Measurements from ENCODE around the gene TOR4A.

The TOR4A gene

GRCh38 chr9:137295849-137296669 lies 18.5 kb downstream of the TOR4A start:
- no peak for DNase-seq (ENCODE audit: low spot score)

DNA sequence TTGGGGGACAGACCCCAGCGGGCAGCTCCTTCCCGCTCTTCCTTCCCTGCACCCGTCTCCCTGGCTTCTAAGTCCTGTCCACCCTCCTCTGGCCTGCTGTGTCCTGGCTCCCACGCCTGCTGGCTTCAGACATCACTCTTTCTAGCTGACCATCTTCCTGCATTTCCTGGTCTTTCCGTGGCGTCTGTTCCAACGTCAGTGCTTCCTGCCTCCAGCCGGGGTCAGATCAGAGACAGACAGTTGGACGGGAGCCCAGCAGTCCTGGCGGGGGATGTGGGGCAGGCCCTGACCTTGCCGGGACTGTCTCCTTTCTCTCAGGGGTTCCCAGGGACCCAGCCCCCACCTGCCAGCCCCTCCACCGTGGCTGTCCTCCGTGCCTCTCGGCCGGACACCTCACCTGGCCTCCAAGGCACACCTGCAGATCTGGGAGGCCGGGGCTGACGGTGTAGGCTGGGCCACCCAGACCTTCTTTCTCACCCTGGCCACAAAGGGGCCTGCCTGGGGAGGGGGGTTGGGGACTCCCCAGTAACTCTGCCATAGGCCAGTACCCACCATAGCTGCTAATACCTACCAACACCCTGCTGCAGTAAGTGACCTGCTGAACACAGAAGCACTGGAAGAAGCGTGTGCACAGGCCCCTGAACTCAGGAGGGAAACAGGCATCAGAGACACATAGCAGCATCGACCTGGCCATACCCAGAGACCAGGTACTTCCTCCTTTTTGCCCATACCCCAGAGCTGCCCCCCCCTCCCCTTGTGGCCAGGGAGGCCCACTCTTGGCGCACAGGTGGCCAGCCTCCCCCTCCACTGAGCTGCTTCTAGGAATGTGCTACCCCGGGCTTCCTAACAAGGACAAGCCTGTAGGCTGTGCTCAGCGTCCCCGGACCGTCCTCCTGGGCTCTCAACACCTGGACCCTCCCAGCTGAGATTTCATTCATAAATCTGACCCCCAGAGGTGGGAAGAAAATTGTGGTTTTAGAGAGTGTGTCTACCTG lies 19.4 kb downstream of the TOR4A start:
- DNase-seq (ENCODE audit: low spot score): peak; percentile 87

- DNase-seq (ENCODE audit: low spot score): no peak
Observed at GRCh38 chr9:137297966-137298365, 20.4 kb downstream of the TOR4A start.

GRCh38 chr9:137298401-137299202 lies 21.1 kb downstream of the TOR4A start:
- DNase-seq (ENCODE audit: low spot score): no peak

DNA sequence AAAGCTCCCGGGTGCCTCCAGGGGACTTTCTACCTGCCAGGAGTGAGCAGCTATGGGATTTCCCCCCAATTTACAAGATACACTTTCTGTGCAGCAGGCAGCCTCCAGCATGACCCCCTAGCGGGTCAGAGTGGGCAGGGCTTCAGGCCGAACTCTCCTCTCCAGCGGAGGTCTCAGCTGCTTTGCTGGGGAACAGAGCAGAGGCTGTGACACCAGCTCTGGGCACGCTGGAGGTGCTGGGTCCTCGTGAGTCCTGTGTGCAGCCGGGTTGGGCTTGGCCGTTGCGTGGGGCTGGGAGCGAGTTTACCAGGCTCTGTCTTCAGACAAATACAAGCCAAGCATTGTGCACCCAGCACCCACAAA lies 21.7 kb downstream of the TOR4A start:
- DNase-seq (ENCODE audit: low spot score): no peak

DNA sequence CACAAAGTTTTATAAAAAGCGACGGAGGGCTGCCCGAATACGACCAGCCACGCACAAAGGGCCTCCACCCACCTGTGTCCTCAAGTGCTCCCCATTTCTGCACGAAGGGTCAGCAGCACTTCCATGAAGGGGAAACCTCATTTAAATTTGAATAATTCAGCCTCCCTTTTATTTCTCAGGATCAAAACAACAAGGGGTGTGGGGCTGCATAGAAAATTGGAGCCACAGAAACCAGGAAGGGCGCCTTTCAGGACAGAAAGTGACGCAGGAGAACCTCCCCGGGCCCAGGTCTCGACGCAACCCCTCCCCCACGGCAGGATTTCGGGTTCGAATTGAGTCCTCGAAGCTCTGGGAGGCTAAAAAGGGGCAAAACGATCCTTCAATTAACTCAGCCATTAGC lies 22.4 kb downstream of the TOR4A start:
- no peak for DNase-seq (ENCODE audit: low spot score)

- DNase-seq (ENCODE audit: low spot score): no peak
Observed at GRCh38 chr9:137300567-137301080, 23.1 kb downstream of the TOR4A start.

GRCh38 chr9:137301081-137301947 lies 23.8 kb downstream of the TOR4A start:
- DNase-seq (ENCODE audit: low spot score): peak; percentile 40

DNA sequence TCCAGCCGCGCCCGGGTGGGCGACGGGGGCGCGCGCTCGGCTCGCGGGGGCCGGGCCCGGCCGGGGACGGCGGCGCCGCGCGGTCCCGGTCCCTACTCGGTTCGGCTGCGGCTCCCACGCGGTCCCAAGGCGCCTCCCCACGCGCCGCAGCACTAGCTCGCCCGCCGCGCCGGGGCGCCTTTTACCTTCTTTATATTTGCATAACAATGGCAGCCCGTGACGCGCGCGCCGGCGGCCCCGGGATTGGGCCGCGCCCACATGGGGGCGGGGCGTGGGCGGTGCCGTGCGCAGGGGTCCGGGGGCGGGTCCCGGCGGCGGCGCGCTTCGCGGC lies 24.6 kb downstream of the TOR4A start, which contains the start of gene NRARP:
NRARP (minus strand) TSS at position 154 of the 331 bp plus-strand sequence. CDS start 343 bp downstream, outside the sequence.
- no peak for DNase-seq (ENCODE audit: low spot score)

GRCh38 chr9:137302449-137303150 lies 25.1 kb downstream of the TOR4A start:
- DNase-seq (ENCODE audit: low spot score): peak; percentile 86

DNA sequence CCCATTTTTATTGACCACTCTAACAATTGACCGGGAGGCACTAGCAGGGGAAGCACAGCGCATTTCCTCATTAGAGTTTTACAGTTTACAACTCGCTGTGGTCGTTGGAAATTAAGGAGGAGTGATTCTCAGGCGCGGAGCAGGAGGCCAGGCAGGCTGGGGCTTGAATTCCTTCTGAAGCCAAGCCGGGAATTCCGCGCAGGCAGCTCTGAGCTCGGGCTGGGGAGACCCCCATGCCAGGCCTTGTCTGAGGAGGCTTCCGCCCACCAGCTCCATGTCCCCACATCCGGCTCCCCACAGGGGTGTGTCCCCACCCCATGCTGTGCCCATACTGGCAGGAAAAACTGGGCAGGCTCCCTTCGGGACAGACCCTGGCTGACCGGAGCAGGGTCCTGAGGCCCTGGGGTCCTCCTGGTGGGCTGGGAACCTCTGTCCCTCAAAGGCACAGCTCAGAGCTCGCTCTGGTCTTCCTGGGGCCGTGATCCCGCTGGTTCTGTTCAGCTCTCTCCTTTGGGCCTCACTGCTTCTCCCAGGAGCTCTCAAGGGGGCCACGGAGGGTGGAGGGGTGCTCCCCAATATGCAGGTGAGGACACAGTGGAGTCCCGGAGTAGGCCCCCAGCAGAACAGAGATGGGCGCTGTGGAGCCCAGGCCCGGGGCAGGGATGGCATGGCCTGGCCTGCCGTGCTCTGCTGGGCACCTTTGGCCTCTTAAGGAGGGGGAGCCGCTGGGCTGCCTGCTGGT lies 25.8 kb downstream of the TOR4A start:
- DNase-seq (ENCODE audit: low spot score): peak; percentile 23

DNA sequence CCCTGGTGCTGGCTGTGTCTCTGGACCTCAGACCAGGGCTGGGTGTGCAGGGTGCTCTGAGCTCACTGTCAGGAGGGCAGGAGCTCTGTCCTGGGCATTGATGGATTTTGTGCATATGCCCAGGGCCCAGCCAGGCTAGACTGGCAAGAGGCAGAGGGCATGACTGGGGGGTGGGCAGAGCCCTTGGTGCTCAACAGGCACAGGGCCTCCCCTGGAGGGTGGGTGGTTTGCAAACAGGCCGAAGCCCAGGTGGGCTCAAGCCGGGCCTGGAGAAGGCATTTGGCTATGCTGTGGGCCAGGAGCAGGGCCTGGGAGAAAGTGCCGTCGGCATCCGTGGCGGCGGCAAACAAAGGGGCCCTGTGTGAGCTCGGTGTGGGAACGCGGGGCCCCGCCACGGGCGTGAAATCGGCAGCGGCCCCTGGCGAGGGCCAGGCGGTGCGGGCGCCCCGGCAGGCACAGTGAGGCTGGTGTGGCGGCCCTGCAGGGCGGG lies 26.4 kb downstream of the TOR4A start:
- no peak for DNase-seq (ENCODE audit: low spot score)

DNA sequence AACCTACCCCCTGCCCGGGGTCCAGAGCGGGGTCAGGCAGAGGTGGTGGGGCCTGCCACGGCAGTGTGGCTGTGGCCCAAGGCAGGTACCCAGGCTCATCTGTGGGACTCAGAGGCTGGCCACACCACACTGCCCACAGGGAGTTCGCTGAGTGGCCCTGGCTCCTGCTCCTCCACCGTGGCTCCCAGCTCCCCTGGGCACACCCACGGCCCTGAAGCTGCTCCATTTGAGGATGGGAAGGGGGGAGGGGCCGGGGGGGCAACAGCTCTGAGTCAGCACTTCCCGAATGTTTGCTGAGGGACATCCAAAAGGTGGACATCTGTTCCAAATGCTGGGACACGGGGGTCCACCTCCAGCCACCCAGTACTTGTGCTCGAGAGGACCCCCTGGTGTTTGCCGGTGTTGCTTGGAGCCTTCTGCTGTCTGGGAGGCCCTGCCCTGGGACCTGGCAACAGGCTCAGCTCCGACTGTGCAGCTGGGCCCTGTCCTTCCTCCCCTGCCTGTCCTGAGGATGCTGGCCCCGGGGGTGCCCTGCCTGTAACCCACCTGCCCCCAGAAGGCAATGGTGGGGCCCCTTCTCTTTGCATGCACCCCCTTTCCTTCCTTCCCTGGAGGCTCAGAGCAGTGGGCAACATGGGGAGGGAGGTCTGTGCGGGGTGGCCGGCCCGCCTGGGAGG lies 27.0 kb downstream of the TOR4A start:
- peak; percentile 29 for DNase-seq (ENCODE audit: low spot score)

- DNase-seq (ENCODE audit: low spot score): peak; percentile 82
Observed at GRCh38 chr9:137305060-137305797, 27.7 kb downstream of the TOR4A start.

DNA sequence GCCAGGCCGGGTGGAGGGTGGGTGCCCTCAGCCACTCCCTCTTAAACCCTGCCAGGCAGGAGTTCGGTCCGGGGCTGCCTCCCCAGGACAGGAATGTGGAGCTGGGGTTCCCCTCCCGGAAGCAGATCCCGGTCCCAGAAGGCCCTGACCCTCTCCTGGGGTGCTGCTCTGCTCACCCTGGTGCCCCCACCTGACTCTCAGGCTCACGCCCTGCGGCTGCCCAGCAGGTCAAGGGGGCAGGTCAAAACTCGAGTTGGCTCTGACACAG lies 28.2 kb downstream of the TOR4A start:
- no peak for DNase-seq (ENCODE audit: low spot score)

GRCh38 chr9:137306066-137306849 lies 28.7 kb downstream of the TOR4A start:
- peak; percentile 78 for DNase-seq (ENCODE audit: low spot score)

DNA sequence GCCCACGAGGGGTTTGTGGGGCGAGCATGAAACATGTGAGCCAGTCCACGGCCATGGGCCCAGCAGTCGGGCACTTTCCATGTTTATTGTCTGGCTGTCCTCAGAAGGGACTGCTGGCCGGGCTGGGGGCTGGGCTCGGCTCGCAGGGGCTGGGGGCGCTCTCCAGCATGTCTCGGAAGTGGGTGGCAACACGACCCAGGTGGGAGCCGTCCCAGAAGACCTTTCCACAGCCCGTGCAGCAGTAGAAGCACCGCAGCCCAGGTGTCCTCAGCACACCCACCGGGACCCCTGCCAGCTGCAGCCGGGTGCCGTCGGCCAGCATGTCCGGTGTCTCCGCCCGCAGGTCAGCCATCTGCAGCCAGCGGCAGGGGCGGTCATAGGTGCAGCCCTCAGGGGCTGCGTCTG lies 29.3 kb downstream of the TOR4A start:
- no peak for DNase-seq (ENCODE audit: low spot score)

Measured in kidney capillary endothelial cell (primary cell).